KOPT-K1 (cell line): Measurements from ENCODE around the gene HPSE2.
"Not testable (repeated sequence)": the region's sequence is repeated elsewhere in the genome, so short reads cannot be mapped to it uniquely, and the experiment has no call there.

ENCODE experiments used
- H3K27ac ChIP-seq: fragments of 200-600 bp; sonication (generic); 2 replicates; pipeline ENCODE4 v1.5.1; 2016; ENCODE audit warnings: antibody characterized with exemption, mild to moderate bottlenecking, low read depth, low read length; ENCODE audit not compliant: poor library complexity, severe bottlenecking
- H3K36me3 ChIP-seq: fragments of 200-600 bp; sonication (generic); 2 replicates; pipeline ENCODE4 v1.5.1; 2017; ENCODE audit warnings: antibody characterized with exemption, mild to moderate bottlenecking, low read length, moderate library complexity; ENCODE audit not compliant: insufficient read depth
- H3K9me3 ChIP-seq: fragments of 200-600 bp; sonication (generic); 2 replicates; pipeline ENCODE4 v1.5.1; 2017; ENCODE audit warnings: antibody characterized with exemption, low read length, mild to moderate bottlenecking; ENCODE audit not compliant: insufficient read depth, poor library complexity, severe bottlenecking

HPSE2 gene

GRCh38 chr10:99224766-99225165 lies 10.9 kb downstream of the HPSE2 start:
- H3K27ac ChIP-seq: no peak overlapping the region
- H3K36me3 ChIP-seq: no peaks in the 10 kb centered on the region
- H3K9me3 ChIP-seq: no peaks in the 10 kb centered on the region

- H3K36me3 ChIP-seq: no peaks in the 10 kb centered on the region
- no peaks in the 10 kb centered on the region for H3K9me3 ChIP-seq
- H3K27ac ChIP-seq: no peak overlapping the region
Observed at GRCh38 chr10:99207340-99207739, 28.3 kb downstream of the HPSE2 start.

- Histone ChIP-seq H3K9me3 (no peaks in the 10 kb centered on the region), H3K27ac (no peak overlapping the region), H3K36me3 (no peaks in the 10 kb centered on the region)
Observed at GRCh38 chr10:99203310-99203709, 32.3 kb downstream of the HPSE2 start.

- no peak overlapping the region for H3K27ac ChIP-seq
- no peaks in the 10 kb centered on the region for H3K36me3 ChIP-seq
- no peaks in the 10 kb centered on the region for H3K9me3 ChIP-seq
Observed at GRCh38 chr10:99172950-99173349, 62.7 kb downstream of the HPSE2 start.

GRCh38 chr10:99172128-99172738 lies 63.4 kb downstream of the HPSE2 start:
- Histone ChIP-seq H3K36me3 (no peaks in the 10 kb centered on the region), H3K27ac (no peak overlapping the region), H3K9me3 (no peaks in the 10 kb centered on the region)

- no peak overlapping the region for H3K27ac ChIP-seq
- H3K36me3 ChIP-seq: no peaks in the 10 kb centered on the region
Observed at GRCh38 chr10:99170116-99170675, 65.5 kb downstream of the HPSE2 start.

GRCh38 chr10:99161165-99161564 lies 74.5 kb downstream of the HPSE2 start:
- Histone ChIP-seq H3K9me3 (no peaks in the 10 kb centered on the region), H3K27ac (no peak overlapping the region), H3K36me3 (no peaks in the 10 kb centered on the region)

More at GRCh38 chr10:99170116-99170675, 65.5 kb downstream of the HPSE2 start:
- H3K9me3 ChIP-seq: no peaks in the 10 kb centered on the region

- H3K27ac ChIP-seq: no peak overlapping the region
- no peaks in the 10 kb centered on the region for H3K9me3 ChIP-seq
- H3K36me3 ChIP-seq: no peaks in the 10 kb centered on the region
Observed at GRCh38 chr10:99143651-99144050, 92.0 kb downstream of the HPSE2 start.

- no peaks in the 10 kb centered on the region for H3K36me3 ChIP-seq
- H3K27ac ChIP-seq: no peak overlapping the region
- H3K9me3 ChIP-seq: no peaks in the 10 kb centered on the region
Observed at GRCh38 chr10:99143011-99143410, 92.6 kb downstream of the HPSE2 start.

- not testable (repeated sequence) for H3K27ac ChIP-seq, H3K36me3 ChIP-seq, H3K9me3 ChIP-seq
Observed at GRCh38 chr10:99132897-99133296, 102.8 kb downstream of the HPSE2 start.

GRCh38 chr10:99125879-99126278 lies 109.8 kb downstream of the HPSE2 start:
- peaks cover 22% of the 10 kb centered on the region for H3K9me3 ChIP-seq
- no peak overlapping the region for H3K27ac ChIP-seq
- no peaks in the 10 kb centered on the region for H3K36me3 ChIP-seq

GRCh38 chr10:99124376-99124775 lies 111.3 kb downstream of the HPSE2 start:
- Histone ChIP-seq H3K9me3 (peaks cover 22% of the 10 kb centered on the region), H3K36me3 (no peaks in the 10 kb centered on the region), H3K27ac (no peak overlapping the region)

- Histone ChIP-seq H3K36me3 (no peaks in the 10 kb centered on the region), H3K9me3 (peaks cover 22% of the 10 kb centered on the region), H3K27ac (no peak overlapping the region)
Observed at GRCh38 chr10:99123851-99124250, 111.8 kb downstream of the HPSE2 start.

GRCh38 chr10:99123336-99123735 lies 112.3 kb downstream of the HPSE2 start:
- H3K27ac ChIP-seq: no peak overlapping the region
- peaks cover 22% of the 10 kb centered on the region for H3K9me3 ChIP-seq
- H3K36me3 ChIP-seq: no peaks in the 10 kb centered on the region

GRCh38 chr10:99119258-99119748 lies 116.3 kb downstream of the HPSE2 start:
- H3K27ac ChIP-seq: no peak overlapping the region

GRCh38 chr10:99115703-99116102 lies 119.9 kb downstream of the HPSE2 start:
- no peak overlapping the region for H3K27ac ChIP-seq
- H3K9me3 ChIP-seq: no peaks in the 10 kb centered on the region
- H3K36me3 ChIP-seq: no peaks in the 10 kb centered on the region

More at GRCh38 chr10:99119258-99119748, 116.3 kb downstream of the HPSE2 start:
- Histone ChIP-seq H3K9me3 (peaks cover 10% of the 10 kb centered on the region), H3K36me3 (no peaks in the 10 kb centered on the region)
